LNCAP (cell line): ENCODE measurements around the gene TOM1.

Experiments used
- TF ChIP-seq, protein P1 (sequence below): fragments of 450-650 bp; IDR thresholded peaks from 2 replicates; pipeline ENCODE4 v1.5.1; 2017; ENCODE audit warnings: mild to moderate bottlenecking

The TOM1 gene

GRCh38 chr22:35327690-35328471 is 28.2 kb downstream of the TOM1 start:
- TF ChIP-seq, protein P1, sequence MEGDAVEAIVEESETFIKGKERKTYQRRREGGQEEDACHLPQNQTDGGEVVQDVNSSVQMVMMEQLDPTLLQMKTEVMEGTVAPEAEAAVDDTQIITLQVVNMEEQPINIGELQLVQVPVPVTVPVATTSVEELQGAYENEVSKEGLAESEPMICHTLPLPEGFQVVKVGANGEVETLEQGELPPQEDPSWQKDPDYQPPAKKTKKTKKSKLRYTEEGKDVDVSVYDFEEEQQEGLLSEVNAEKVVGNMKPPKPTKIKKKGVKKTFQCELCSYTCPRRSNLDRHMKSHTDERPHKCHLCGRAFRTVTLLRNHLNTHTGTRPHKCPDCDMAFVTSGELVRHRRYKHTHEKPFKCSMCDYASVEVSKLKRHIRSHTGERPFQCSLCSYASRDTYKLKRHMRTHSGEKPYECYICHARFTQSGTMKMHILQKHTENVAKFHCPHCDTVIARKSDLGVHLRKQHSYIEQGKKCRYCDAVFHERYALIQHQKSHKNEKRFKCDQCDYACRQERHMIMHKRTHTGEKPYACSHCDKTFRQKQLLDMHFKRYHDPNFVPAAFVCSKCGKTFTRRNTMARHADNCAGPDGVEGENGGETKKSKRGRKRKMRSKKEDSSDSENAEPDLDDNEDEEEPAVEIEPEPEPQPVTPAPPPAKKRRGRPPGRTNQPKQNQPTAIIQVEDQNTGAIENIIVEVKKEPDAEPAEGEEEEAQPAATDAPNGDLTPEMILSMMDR, result no peak

DNA sequence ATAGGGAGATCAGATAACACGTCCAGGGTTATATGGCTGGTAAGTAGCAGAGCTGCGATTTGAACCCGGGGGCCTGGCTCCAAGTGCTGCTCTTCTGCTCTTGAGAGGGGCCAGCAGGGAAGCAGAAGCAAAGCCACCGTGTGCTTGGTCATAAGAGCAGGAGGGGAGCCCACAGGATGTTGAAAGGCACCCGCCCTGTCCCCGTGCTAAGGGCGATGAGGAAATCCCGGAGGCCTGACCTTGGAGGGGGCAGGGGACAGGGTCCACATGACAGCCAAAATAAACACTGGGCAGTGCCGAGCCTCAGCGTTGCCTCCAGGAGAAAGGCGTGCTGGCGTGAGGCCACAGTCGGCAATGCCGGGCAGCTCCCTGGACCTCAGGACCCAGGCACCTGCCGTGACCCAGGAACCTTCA is 28.8 kb downstream of the TOM1 start:
- TF ChIP-seq, protein P1, result no peak

GRCh38 chr22:35329114-35329847 is 29.6 kb downstream of the TOM1 start:
- TF ChIP-seq, protein P1, result peak; percentile 41; the same call in 1 of the 2 replicates

- TF ChIP-seq, protein P1, result no peak
Observed at GRCh38 chr22:35330258-35330861, 30.7 kb downstream of the TOM1 start.

- TF ChIP-seq, protein P1, result no peak
Observed at GRCh38 chr22:35332278-35332677, 32.6 kb downstream of the TOM1 start.

GRCh38 chr22:35333220-35333619 is 33.5 kb downstream of the TOM1 start:
- TF ChIP-seq, protein P1, result no peak

DNA sequence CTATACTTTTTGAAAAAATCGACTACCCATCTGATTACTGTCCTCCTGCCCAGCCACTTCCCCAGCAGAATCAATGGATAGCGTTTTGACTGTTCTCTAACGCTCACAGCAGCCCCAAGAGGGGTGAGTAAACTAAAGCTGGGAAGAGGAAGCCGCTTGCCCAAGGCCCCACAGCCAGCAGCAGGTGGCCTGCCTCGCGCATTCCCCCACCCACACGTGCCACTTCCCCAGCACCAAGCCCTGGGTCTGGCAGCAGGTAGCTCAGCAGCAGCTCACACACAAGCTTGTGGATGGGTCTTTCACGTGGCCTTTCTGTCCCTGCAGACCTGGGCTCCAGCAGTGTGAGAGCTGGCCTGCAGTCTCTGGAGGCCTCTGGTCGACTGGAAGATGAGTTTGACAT is 34.3 kb downstream of the TOM1 start:
- TF ChIP-seq, protein P1, result no peak
